Tibial nerve (tissue), 4 donors: Measurements from ENCODE around the gene GAA.

Source experiments
- EP300 ChIP-seq, 2 donors: sonication (generic); formaldehyde crosslinking; IDR thresholded peaks; one replicate each; pipeline ENCODE4 v1.6.1; 2017; ENCODE audit warnings: antibody characterized with exemption in 2 of 2, mild to moderate bottlenecking in 1 of 2
- POLR2A ChIP-seq, 2 donors: fragments of 450-650 bp; IDR thresholded peaks; one replicate each; pipeline ENCODE4 v1.6.1; 2017; ENCODE audit warnings: antibody characterized with exemption in 2 of 2, mild to moderate bottlenecking in 2 of 2, moderate library complexity in 2 of 2
- TF ChIP-seq, protein P1 (sequence below), 5 experiments: fragments of 200-600 bp in 3 of 5; fragments of 450-650 bp in 2 of 5; sonication (generic) in 3 of 5; IDR thresholded peaks; one replicate each; pipeline ENCODE4 v1.5.1; 2016 to 2019; ENCODE audit warnings: antibody characterized with exemption in 5 of 5, mild to moderate bottlenecking in 3 of 5, moderate library complexity in 2 of 5

DNA sequence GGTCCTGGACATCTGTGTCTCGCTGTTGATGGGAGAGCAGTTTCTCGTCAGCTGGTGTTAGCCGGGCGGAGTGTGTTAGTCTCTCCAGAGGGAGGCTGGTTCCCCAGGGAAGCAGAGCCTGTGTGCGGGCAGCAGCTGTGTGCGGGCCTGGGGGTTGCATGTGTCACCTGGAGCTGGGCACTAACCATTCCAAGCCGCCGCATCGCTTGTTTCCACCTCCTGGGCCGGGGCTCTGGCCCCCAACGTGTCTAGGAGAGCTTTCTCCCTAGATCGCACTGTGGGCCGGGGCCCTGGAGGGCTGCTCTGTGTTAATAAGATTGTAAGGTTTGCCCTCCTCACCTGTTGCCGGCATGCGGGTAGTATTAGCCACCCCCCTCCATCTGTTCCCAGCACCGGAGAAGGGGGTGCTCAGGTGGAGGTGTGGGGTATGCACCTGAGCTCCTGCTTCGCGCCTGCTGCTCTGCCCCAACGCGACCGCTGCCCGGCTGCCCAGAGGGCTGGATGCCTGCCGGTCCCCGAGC lies 17.9 kb downstream of the GAA start:
- TF ChIP-seq, protein P1, sequence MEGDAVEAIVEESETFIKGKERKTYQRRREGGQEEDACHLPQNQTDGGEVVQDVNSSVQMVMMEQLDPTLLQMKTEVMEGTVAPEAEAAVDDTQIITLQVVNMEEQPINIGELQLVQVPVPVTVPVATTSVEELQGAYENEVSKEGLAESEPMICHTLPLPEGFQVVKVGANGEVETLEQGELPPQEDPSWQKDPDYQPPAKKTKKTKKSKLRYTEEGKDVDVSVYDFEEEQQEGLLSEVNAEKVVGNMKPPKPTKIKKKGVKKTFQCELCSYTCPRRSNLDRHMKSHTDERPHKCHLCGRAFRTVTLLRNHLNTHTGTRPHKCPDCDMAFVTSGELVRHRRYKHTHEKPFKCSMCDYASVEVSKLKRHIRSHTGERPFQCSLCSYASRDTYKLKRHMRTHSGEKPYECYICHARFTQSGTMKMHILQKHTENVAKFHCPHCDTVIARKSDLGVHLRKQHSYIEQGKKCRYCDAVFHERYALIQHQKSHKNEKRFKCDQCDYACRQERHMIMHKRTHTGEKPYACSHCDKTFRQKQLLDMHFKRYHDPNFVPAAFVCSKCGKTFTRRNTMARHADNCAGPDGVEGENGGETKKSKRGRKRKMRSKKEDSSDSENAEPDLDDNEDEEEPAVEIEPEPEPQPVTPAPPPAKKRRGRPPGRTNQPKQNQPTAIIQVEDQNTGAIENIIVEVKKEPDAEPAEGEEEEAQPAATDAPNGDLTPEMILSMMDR (IDR thresholded peaks at IDR 0.05) = no peak
- TF ChIP-seq POLR2A (IDR thresholded peaks at IDR 0.05) (no peak), EP300 (IDR thresholded peaks at IDR 0.05) (no peak)
